Smooth muscle cell (in vitro differentiated cells): ENCODE data around the gene GSTO2. TPM values are rescaled to one million over a fixed set of nuclear protein-coding genes. Genes with fewer than 3 reads are reported as not detected.

Experiments used
- DNase-seq: peaks from one replicate; lab custom pipeline; 2025; ENCODE audit not compliant: unreplicated experiment; lab: John Stamatoyannopoulos, UW
- H2AFZ ChIP-seq: fragments of 200-600 bp; sonication (generic); 2 replicates; pipeline ENCODE4 v1.6.0; 2016; ENCODE audit warnings: antibody characterized with exemption, low read depth, mild to moderate bottlenecking
- H3F3A ChIP-seq: fragments of 200-600 bp; sonication (generic); 2 replicates; pipeline ENCODE4 v1.6.0; 2017; ENCODE audit warnings: antibody characterized with exemption, low read depth
- H3K27ac ChIP-seq: fragments of 200-600 bp; sonication (generic); 2 replicates; pipeline ENCODE4 v1.5.1; 2016; ENCODE audit warnings: low read depth, mild to moderate bottlenecking
- H3K27me3 ChIP-seq: fragments of 200-600 bp; sonication (generic); 2 replicates; pipeline ENCODE4 v1.6.1; 2016; ENCODE audit warnings: low read depth, mild to moderate bottlenecking
- H3K36me3 ChIP-seq: fragments of 200-600 bp; sonication (generic); 2 replicates; pipeline ENCODE4 v1.5.1; 2016; ENCODE audit warnings: low read depth
- H3K4me1 ChIP-seq: fragments of 200-600 bp; sonication (generic); 2 replicates; pipeline ENCODE4 v1.5.1; 2016; ENCODE audit warnings: low read depth
- H3K4me2 ChIP-seq: fragments of 200-600 bp; sonication (generic); 2 replicates; pipeline ENCODE4 v1.6.0; 2016; ENCODE audit warnings: mild to moderate bottlenecking
- H3K4me3 ChIP-seq: fragments of 200-600 bp; sonication (generic); 2 replicates; pipeline ENCODE4 v1.5.1; 2016; ENCODE audit warnings: mild to moderate bottlenecking
- H3K79me2 ChIP-seq: fragments of 200-600 bp; sonication (generic); 2 replicates; pipeline ENCODE4 v1.6.0; 2016; ENCODE audit warnings: low read depth, mild to moderate bottlenecking
- H3K9ac ChIP-seq: fragments of 200-600 bp; sonication (generic); 2 replicates; pipeline ENCODE4 v1.6.0; 2016; ENCODE audit warnings: low read depth
- H3K9me3 ChIP-seq: fragments of 200-600 bp; sonication (generic); replicated peaks from 2 replicates; pipeline ENCODE4 v1.5.1; 2016; ENCODE audit warnings: low read depth
- H4K20me1 ChIP-seq: fragments of 200-600 bp; sonication (generic); 2 replicates; pipeline ENCODE4 v1.6.0; 2016; ENCODE audit warnings: low read depth
- WGBS: methylation state at CpG from one replicate; pipeline ENCODE4 v1.1.7; 2016; ENCODE audit warnings: low lambda C conversion rate; 5-methylcytosine and 5-hydroxymethylcytosine counted together
- polyA plus RNA-seq: library from polyadenylated mRNA; unstranded; fragments of >200 nt; fragmentation: Nextera tagmentation; extraction: Ambion mirVana; gene quantifications from 2 replicates; pipeline ENCODE4 v1.2.1, GENCODE V29; 2016
- total RNA-seq: library from RNA; depleted of rRNA; stranded (reverse); fragments of >200 nt; gene quantifications from 2 replicates; pipeline ENCODE4 v1.2.3, GENCODE V29; 2014
- TF ChIP-seq, protein P1 (sequence below): fragments of 200-600 bp; sonication (generic); IDR thresholded peaks from 2 replicates; pipeline ENCODE4 v1.5.1; 2017; ENCODE audit warnings: borderline replicate concordance, mild to moderate bottlenecking, antibody characterized with exemption; ENCODE audit not compliant: insufficient read depth, poor library complexity, severe bottlenecking

The GSTO2 gene
- total and polyA plus RNA-seq, 2 experiments from 2014 or later: 2.1 to 3.7 TPM

DNA sequence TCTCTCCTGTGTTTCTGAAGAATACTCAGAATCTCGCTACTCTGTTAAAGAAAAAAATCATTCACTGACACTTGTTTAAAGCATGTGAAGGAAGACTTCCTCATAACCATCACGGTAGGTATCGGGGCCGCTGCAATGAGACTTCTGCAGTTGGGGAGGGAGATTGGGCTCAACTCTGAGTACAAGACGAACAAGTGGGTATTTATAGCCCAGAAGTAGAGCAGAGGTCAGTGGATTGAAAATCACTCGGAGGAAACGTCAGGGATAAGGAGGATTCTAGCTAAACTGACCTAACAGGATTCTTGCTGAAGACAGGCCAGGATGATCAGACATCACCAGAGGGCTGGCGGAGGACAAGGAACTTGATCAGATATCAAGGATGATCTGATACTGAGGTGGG, 35.9 kb downstream of the GSTO2 start:
- Histone ChIP-seq H4K20me1 (peaks cover 6% of the 10 kb centered on the region), H3K9ac (no peak overlapping the region), H3K27ac (no peak overlapping the region), H3K27me3 (no peaks in the 10 kb centered on the region), H3K79me2 (no peaks in the 10 kb centered on the region), H3K4me2 (no peak overlapping the region), H3K4me3 (no peak overlapping the region), H3F3A (no peaks in the 10 kb centered on the region), H3K36me3 (no peaks in the 10 kb centered on the region), H2AFZ (no peak overlapping the region), H3K9me3 (no peaks in the 10 kb centered on the region), H3K4me1 (peaks cover 4% of the 10 kb centered on the region)
- no peak for DNase-seq
- TF ChIP-seq, protein P1, sequence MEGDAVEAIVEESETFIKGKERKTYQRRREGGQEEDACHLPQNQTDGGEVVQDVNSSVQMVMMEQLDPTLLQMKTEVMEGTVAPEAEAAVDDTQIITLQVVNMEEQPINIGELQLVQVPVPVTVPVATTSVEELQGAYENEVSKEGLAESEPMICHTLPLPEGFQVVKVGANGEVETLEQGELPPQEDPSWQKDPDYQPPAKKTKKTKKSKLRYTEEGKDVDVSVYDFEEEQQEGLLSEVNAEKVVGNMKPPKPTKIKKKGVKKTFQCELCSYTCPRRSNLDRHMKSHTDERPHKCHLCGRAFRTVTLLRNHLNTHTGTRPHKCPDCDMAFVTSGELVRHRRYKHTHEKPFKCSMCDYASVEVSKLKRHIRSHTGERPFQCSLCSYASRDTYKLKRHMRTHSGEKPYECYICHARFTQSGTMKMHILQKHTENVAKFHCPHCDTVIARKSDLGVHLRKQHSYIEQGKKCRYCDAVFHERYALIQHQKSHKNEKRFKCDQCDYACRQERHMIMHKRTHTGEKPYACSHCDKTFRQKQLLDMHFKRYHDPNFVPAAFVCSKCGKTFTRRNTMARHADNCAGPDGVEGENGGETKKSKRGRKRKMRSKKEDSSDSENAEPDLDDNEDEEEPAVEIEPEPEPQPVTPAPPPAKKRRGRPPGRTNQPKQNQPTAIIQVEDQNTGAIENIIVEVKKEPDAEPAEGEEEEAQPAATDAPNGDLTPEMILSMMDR: no peak
- WGBS: 60% methylated on average over 8 of the region's 8 CpGs

DNA sequence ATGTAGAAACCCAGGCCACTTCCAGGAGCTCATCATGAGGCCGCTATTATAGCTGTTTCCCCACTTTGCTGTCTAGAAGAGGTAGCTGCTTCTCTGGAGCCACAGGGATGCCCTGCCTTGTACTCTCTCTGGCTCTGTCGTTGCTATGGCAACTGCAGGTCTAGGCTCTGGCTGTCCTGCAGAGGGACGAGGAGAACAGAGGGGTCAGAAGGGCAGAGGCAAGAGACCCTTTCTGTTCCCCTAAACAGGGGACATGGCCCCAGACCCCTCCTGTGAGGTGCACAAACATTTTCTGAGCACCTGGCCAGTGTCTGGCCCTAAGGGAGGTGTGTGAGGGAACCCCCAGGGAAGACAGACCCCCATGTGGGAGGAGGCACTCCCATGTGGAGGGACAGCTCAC, 37.9 kb downstream of the GSTO2 start:
- no peak for DNase-seq
- H3K27ac ChIP-seq: no peak overlapping the region
- H3K36me3 ChIP-seq: no peaks in the 10 kb centered on the region
- 80% methylated on average over 3 of the region's 3 CpGs for WGBS
- TF ChIP-seq, protein P1: no peak
- no peaks in the 10 kb centered on the region for H3F3A ChIP-seq
- H3K27me3 ChIP-seq: no peaks in the 10 kb centered on the region
- peaks cover 6% of the 10 kb centered on the region for H3K79me2 ChIP-seq
- H3K9me3 ChIP-seq: no peaks in the 10 kb centered on the region
- H3K4me3 ChIP-seq: no peak overlapping the region
- no peak overlapping the region for H2AFZ ChIP-seq
- no peak overlapping the region for H3K9ac ChIP-seq
- no peaks in the 10 kb centered on the region for H3K4me1 ChIP-seq
- no peak overlapping the region for H3K4me2 ChIP-seq
- peaks cover 25% of the 10 kb centered on the region for H4K20me1 ChIP-seq

DNA sequence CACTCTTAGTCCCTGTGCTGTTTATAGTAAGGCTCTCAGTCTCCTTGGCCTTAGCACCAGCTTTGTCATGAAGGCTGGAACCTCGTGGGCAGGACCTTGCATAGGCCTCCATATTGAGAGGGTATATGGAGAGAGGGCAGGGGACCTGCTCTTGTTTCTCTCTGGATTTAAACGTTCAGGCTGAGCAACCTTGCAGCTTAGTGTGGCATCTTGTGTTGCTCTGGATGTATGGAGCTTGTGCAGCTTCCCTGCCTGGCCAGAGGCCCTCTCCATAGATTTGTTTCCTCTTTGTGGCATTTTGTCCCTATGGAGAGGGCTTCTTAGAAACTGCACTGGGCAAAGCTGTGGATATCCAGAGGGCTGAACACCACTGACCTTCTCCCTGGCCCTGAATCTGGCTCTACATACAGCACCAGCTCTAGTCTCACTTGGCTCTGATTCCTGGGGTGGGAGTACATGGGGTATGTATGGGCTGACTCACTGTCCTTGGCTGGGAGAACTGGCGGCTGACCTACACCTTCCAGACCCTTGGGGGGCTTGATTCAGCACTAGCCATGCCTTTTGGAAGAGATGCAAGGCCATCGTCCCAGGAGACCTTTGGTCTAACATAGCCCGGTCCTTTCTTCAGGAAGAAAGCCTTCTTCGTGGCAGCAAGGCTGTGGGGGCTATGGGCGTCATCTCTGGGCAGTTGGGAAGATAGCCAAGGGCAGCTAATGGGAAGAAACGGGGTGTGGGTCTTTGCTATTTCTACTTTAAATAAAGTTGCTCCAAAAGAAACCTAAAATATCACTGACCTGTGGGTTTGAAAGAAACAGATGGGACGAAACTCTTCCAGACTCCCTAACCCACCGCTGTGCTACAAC, 38.8 kb downstream of the GSTO2 start:
- DNase-seq: no peak
- H3K36me3 ChIP-seq: no peaks in the 10 kb centered on the region
- H3K4me1 ChIP-seq: no peaks in the 10 kb centered on the region
- peaks cover 34% of the 10 kb centered on the region for H4K20me1 ChIP-seq
- H3F3A ChIP-seq: no peaks in the 10 kb centered on the region
- H3K27me3 ChIP-seq: no peaks in the 10 kb centered on the region
- 75% methylated on average over 10 of the region's 10 CpGs for WGBS
- H3K4me2 ChIP-seq: no peak overlapping the region
- H3K9me3 ChIP-seq: no peaks in the 10 kb centered on the region
- no peak overlapping the region for H2AFZ ChIP-seq
- TF ChIP-seq, protein P1: no peak
- peaks cover 15% of the 10 kb centered on the region for H3K79me2 ChIP-seq
- no peak overlapping the region for H3K27ac ChIP-seq
- no peak overlapping the region for H3K4me3 ChIP-seq
- H3K9ac ChIP-seq: no peak overlapping the region
